ENCODE data around the gene RANBP3.
A peak's percentile ranks its signal among the peaks of the same experiment; 100 is the strongest.
"Not testable (repeated sequence)": the region's sequence is repeated elsewhere in the genome, so short reads cannot be mapped to it uniquely, and the experiment has no call there.

RANBP3 gene, protein sequence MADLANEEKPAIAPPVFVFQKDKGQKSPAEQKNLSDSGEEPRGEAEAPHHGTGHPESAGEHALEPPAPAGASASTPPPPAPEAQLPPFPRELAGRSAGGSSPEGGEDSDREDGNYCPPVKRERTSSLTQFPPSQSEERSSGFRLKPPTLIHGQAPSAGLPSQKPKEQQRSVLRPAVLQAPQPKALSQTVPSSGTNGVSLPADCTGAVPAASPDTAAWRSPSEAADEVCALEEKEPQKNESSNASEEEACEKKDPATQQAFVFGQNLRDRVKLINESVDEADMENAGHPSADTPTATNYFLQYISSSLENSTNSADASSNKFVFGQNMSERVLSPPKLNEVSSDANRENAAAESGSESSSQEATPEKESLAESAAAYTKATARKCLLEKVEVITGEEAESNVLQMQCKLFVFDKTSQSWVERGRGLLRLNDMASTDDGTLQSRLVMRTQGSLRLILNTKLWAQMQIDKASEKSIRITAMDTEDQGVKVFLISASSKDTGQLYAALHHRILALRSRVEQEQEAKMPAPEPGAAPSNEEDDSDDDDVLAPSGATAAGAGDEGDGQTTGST

DNA sequence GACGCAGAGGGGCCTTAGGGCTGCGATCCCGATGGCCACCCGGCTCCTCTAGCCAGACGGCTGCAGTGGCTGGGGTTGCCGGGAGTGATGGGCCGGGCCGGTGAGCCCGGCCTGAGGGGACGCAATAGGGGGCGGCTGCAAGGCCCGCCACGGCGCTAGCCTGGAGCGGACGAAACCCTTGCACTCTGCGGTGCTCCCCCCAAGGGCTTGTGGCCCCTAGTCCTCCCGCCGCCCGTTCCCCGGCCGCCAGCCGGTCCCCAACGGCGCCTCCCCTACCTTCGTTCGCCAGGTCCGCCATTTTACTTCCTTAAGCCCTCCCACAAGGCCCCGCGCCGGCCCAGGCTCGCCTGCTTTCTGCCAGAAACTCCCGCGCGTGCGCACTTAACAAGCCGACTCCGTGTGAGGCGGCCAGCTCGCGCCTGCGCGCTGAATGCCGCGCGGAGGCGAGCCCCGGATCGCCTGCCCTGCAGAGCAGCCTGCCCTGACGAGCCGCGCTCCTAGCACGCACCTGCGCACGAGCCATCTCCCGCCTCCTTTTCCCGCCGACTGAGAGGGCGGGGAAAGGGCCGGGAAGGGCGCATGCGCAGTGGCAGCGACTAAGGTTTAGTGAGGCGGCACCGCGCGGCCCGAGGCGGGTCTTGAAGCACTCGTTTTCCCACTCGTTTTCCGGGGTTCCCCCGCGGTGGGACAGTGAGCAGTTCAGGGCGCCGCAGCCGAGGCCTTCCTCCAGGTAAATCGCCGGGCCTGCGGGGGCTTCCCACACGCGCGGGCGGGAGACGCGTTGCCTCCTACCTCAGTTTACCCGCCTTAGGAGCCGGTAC is at the start of gene RANBP3:
Gene RANBP3, minus strand, starts transcription at position 356 of the 821 bp plus-strand sequence. Its CDS starts 58 bp downstream, at position 298.
- DNase-seq = peak; percentile 99

DNA sequence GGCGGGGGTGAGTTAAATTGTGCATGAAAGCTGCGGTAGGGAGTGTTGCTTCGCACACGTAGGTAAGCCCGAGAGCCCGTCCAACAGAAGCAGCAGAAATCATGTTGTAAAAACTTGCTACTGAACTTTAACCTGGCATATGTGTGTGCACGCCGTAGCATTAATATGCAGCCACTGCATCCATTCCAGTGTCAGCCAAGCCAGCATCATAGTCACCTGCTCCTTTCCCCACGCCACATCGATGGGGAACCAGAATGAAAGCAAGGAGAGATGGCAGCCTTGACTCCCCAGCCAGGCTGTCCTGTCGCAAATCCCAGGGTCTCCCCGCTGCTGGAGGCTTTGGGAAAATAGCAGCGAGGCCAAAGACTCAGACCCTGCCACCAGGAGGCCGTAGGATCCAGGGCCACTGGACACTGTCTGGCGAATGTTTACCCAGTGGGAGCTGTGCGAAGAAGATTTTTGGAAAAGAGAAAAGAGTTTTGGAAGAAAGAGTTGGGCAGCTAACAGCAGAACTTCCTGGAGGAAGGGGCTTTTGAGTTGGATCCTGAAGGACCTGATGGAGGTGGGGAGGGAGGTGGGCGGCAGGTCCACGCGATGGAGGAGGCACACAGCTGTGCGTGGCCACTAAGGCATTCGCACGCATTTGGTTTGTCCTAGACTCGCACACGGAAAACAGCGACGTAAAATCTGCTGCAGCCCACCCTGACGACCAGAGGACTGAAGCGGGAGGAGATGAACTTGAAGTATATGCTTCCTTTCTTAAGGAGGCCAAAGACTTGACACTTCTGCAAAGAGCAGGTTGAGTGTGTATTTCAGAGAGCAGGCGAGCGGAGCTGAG is 48.7 kb upstream of the RANBP3 start:
- DNase-seq = no peak

DNA sequence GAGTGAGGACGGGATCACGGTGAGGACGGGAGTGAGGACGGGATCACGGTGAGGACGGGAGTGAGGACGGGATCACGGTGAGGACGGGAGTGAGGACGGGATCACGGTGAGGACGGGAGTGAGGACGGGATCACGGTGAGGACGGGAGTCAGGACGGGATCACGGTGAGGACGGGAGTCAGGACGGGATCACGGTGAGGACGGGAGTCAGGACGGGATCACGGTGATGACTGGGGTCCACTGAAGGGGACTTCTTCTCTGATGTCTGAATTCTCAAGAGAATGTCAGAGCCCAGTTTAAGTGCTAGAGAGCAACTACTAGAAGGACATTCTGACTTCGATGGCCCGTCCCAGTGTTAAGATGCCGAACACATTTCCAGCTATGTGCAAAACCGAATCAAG is 46.8 kb upstream of the RANBP3 start:
- DNase-seq = not testable (repeated sequence)

DNA sequence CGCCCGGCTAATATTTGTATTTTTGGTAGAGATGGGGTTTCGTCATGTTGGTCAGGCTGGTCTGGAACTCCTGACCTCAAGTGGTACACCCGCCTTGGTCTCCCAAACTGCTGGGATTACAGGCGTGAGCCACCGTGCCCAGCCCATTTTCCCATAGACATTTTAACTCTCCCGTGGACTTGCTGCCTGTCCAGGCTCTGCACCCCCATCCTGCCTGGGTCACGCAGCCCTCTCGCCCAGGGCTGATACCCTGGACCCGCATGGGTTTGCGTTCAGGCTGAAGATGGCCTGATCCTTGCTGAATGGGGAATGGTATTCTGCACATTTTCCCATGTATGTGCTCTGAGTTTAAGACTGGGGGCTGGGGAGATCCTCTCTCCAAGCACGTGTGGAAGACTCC is 46.0 kb upstream of the RANBP3 start:
- no peak for DNase-seq

DNA sequence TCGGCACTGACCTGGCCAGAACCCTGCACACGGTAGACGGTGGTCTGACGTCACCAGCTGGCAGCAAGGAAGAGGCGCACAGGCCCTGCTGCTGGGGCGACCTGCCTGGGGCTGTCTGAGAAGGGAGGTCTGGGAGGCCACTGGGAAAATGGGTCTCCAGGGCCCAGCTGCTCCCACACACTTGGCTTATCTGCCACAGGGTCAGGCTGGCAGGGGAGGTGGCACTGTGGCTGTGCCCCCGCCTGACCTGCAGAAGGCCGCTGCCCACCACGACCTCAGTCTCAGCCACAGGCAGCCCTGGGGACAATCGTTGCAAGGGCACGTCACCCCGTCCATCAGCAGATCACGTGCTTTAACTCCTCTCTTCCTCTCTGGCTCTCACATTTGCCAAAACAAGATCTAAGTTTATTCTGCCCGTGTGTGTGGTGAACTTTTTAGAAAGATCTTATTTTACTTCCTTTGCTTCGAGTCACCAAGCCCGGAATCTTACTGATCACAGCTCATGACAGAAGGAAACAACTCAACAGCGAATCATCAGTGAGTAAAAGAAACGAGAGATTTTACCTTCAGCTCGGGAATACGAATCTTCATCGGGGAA is 45.2 kb upstream of the RANBP3 start:
- peak; percentile 82 for DNase-seq

DNA sequence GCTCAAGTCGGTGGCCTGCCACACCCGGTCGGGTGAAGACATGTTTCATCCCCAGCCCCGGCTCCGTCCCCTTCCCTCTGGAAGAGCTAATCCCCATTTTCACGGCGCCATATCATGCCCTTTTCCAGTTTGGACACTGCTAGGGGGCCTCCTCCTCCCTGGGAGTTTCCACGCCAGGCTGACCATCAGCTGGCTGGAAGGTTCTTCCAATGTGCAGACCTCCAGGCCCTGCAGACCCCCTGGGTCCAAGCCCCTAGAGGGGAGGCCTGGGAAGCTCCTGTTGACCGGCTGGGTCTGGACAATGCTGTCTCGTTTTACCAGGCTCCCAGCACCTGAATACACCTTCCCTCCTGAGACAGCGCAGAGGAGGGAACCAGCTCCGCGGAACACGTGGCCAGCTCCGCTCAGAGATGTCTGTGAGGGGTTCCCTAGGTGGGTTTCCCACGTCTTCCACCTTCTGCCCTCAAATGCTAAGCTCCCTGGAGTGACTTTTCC is 44.7 kb upstream of the RANBP3 start:
- DNase-seq = no peak

DNA sequence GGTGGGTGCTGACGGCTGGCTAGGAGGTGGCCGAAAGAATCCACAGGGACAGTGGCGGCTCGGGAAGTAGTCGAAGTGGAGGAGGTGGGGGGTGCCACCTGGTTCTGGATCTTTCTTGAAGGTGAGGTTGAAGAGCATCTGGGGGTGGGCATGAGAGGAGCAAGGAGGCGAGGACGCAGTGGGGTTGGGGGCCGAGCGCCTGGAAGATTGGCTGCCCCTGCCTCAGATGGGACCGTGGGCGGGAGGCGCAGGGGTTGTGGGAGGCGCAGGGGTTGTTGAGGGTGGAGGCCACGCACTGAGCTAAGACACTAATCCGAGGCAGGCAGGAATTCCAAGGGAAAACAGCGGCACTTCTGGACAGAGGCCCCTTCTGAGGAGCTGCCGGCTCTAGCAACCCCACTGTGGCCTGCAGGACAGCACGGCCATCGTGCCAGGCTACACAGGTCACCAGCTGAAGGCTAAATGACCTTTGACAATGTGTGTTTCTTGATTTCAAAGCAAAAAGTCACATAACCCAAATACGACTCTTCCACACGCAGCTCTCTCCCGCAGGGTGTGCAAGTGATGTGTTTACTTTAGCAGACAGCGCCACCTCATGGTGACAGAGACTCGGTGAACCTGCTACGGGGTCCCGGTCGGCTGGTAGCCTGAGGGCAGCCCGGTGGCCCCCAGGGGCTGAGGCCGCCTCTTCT is 44.1 kb upstream of the RANBP3 start:
- DNase-seq = peak; percentile 75

DNA sequence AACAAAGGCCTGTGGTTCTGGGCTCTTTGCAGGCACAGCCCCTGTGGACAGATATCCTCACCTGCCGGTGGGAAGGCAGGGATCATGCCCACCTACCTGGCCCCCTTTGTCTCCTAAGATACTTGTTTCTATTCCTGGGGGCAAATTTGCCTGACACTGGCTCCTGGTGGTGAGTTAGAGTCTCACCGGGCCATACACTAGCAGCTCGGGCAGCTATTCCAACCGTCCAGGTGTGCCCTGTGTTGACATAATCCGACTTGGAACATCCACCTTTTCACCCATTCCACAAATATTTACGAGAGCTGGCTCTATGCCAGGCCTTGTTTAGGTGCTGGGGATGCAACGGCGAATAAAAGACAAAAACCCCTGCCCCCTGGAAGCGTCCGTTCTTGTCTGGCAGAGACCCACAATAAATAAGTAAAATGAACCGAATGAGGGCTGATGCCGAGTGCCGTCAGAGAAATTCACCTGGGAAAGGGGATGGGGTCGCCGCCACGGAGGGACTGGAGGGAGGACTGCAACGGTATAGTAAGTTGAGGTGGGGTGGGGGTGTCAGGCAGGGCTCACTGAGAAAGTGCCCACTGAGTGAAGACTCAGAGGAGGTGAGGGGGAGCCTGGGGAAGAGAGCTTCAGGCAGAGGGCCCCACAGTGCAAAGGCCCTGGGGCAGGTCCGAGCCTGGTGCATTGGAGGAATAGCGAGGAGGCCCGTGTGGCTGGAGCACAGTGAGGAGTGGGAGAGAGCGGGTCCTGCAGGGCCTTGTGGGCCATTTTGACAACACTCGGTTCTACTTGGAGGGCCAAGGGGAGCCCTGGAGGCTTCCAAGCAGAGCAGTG is 43.2 kb upstream of the RANBP3 start:
- no peak for DNase-seq

DNA sequence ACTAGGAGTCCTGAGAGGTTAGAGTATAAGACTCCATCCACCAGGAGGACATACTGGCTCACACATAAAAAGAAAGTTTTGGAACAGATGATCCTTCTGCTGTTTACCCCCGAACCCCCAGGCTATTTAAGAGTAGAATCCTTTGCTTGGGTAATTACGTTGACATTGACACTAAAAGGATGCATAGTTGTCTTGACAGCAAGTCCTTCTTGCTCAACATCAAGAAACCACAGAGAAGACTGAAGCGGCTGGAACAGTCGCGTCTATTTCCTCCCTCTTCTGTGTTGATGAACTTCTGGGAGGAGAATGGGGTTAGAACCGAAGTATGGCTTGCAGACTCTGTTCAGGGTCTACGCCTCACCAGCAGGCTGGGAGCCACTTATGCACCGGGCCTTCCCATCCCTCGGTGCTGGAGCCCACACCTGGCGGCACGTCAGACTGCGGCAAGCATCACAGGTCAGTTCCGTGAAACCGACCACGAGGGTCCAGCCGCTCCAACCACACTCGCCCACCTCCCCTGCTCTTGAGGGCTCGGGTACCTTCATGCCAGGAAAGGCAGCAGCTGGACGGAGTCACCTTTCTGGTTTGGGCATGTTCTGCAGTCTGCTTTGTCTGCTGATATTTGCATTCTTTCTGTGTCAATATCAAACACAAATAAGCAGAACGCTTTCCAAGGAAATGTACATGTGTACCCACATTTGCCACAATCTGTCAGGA is 42.4 kb upstream of the RANBP3 start:
- DNase-seq = peak; percentile 14

DNA sequence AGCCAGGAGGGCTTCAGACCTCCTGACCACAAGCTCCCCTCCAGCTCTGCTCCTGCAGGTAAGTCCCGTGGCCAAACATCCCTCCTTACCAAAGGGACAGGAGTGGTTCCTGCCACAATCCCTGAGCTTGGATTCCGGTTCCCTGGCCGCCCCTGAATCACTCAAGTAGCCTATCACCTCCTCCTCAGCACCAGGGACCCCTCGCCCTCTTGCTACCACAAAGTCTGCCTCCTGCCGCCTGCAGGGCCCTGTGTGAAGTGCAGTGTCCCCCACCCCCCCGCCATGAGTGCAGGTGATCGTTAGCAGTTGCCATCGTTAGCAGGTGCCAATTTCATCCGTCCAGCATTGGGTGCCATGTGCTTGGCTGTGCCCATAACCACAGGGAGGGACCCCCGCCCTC is 40.8 kb upstream of the RANBP3 start:
- DNase-seq = no peak

DNA sequence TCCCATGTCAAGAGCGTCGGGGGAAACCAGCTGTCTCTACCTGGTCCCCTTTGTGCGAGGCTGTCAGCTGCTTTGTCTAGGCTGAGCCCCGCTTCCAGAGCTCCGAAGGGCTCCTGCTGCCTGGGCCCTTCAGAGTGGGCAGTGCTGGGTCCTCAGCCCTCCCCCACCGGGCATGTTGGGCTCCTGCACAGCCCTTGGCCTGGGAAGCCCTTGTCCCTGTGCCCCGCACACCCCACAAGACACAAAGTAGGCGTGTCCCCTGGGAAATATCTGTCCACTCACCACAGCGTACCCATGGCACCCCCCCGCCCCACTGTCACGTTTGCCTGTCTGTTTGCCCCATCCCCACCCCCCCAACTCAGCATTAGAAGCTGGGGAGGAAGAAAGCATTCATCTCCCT is 39.6 kb upstream of the RANBP3 start:
- DNase-seq = no peak

DNA sequence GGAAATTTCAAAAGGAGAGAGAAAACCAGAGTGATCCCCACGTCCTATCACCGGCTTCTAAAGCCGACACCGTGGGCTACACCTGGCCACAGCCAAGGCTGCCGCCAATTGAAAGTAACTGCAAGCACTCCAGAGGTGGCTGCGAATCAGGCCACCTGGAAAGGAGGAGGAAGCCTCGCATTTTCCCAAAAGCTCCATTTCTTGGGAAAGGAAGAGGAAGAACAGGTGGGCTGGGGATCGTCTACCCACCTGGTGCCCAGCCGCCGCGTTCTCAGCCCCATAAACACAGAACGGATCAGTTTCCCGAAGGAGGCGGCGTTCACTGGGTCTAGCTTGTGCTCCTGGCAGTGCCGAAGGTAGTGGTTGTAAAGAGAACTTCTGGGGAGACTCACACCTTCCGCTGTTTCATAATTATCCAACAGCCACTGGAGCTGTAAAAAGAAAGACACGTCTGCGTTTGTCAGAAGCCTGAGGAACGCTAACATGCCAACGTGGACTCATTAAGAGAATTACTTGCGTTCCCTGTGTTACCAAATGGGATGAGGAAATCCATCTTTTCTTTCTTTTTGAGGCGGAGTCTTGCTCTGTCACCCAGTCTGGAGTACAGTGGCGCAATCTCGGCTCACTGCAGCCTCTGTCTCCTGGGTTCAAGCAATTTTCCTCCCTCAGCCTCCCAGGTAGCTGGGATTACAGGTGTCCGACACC is 38.1 kb upstream of the RANBP3 start:
- DNase-seq = no peak

DNA sequence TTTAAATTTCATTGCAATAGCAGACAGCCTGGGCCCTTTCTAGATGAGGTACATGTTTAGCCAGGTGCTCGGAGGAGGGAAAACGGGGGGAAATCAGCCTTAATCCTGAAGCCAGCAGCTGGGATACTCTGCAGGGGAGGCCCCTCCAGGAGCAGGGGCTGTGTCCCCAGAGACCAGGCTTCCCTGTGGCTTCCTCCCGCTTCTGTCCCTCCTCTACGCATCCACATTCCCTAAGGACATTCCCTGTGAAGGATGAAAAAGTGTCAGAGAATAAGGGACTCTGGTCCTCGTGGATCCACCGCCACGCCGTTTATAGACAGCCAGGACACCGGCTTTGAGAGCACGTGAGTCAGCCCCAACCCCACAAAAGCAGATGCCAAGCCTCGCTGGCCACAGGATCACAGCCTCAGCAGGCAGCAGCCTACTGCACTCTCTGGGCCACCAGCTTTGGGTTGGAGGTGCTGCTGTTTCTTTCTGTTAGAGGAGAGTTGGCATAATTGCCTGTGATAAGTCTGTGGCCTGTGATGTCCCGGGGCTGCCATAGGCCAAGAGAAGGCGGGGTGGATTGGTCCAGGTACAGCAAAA is 36.7 kb upstream of the RANBP3 start:
- no peak for DNase-seq

DNA sequence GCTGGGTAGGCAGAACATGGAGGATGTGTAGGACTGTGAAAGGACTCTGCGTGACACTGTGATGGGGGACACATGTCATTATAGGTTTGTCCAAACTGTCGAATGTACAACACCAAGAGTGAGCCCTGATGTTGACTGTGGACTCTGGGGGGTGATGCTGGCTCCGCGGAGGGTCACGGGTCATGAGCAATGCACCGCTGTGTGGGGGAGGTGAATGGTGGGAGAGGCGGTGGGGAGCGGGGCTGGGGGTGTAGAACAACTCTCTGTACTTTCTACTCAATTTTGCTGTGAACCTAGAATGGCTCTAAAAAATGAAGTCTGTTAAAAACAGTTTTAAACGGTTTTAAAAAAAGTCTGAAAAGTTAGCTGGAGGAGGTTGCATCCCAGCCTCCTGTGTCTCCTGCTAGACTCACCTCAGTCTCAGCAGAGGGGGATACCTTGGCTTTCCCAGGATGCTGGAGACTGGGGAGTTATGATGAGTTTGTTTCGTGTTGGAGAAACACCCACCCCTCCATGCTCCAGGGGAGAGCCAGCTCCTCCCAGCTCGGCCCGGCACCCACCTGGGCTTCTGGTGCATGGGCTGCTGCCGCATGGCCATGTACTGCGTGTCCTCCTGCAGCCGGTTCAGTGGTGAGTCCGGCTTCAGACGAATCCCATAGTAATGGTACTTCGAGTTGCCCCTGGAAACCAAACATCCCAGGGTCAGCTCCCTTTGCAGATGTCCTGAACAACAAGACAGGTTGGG is 34.7 kb upstream of the RANBP3 start:
- DNase-seq = no peak

DNA sequence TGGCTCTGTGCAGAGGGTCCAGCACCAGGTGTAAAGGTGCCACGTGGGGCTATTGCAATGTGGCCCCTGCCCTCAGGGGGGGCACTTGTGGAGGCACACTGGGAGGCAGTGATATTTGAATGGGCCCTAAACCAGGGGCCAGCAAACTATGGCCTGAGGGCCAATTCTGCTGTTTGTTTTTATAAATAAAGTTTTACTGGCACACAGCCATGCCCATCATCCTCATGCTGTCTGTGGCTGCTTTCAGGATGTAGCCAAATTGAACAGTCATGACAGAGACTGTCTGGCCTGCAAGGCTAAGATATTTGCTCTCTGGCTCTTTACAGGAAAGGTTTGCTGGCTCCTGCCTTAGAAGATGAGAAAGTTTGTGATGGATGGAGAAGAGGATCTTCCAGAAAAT is 33.9 kb upstream of the RANBP3 start:
- no peak for DNase-seq

DNA sequence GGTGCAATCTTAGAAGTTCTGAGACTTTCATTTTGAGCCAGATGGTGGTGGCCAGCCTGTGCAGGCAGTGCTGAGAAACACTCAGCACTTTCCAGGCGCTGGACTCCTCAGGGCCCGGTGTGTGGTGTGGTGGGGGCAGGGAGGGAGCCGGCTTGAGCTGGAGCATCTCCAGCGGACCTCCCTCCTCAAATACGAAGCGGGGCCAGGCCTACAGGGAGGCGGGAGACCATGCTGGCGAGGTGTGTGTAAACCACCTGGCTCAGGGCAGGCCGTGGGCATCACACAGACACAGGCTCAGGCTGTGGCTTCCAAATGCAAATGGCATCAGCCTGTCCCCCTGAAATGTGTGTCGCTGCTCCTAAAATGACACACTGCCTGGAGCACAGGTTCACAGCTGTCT is 33.3 kb upstream of the RANBP3 start:
- DNase-seq = no peak

DNA sequence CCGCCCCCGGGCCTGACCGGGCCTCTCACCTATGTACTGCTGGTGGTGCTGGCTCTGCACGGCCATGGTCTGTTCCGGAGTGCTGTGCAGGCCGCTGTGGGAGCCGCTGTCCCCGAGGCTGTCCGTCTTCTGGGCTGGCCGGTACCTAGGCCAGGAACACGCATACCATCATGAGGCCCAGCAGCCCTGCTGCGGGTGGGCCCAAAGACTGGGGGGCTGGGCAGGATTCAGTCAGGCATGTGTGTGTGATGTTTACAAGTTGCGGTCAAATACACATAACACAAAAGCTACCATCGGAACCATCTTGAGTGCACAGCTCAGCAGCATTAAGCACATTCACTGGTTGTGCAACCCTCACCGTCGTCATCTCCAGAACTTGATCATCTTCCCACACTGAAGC is 32.2 kb upstream of the RANBP3 start:
- DNase-seq = no peak

DNA sequence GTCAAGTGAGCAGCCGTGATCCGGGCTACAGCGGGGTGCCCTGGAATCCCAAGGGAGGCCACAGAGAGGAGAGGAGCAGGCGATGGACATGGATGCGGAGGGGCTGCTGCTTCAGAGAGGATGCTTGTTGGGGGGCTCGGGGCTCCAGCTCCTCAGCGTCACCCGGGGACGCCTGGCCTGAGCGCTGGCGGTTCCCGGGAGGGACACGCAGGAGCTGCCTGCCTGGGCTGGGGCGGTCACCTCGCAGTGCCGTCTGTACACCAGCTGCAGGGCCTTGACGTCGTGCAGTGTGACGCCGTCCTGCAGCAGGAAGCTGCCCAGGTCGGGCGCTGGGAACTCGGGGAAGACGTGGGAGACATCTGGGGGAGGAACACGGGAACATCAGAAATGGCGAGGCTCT is 29.9 kb upstream of the RANBP3 start:
- DNase-seq = no peak
